C1 segment of cervical spinal cord (tissue), 14 donors: ENCODE measurements around the gene GRM7.

Experiments used
- DNase-seq, 14 donors: peaks; one replicate each; lab custom pipeline; 2025; lab: John Stamatoyannopoulos, UW

The GRM7 gene

DNA sequence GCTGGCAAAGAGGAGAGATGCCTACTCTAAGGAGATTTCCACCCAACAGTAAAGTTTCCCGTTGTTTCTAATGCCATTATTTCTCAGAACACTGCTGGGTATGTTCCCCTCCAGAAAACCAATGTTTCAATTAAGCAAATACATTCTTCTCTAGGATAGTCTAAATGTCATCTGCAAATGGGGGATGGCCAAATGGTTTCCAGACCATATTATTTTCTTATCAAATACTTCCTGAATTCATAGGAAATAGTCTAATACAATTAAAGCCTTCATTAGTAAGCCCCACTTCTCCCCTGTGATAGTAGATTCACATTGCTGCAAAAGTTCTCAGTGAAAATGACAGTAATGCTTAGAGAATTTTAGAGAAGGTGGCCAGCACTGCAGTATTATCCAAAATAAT lies 716.6 kb downstream of the GRM7 start:
- DNase-seq: no peak

DNA sequence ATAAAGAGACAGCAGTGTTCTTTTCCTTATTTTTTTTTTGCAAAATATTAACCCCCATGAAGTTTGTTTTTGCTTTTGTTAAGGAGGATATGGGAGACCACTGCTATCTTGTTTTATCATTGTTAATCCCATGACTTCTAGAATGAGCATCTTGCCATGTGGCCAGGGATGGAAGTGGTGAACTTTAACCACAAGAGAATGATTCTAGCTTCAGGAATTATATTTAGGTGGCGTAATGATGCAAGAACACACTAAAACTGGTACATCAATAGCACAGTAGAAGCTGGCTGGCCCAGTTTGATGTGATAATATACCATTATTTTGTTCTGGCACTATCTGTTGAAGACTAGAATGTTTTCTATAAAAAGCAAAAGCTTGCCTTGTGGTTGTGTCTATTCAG lies 720.9 kb downstream of the GRM7 start:
- DNase-seq: no peak

DNA sequence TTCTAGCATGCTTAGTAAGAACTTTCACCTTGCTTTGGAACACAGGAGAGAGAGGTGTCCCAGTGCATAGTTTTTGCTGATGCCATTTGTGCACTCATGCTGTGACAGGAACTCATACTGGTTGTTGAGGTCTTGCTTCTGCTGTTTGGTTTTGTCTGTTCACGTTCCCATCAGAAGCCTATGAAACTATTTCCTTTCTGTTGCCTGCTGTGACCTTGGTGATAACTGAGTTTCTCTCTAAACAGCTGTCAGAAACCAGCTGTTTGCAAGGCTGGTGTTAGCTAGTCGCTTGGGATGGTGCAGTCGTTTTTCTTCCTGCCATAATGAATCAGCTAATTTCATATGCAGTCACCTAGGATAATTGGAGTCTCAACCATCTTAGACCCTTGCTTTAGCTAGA lies 724.1 kb downstream of the GRM7 start:
- no peak for DNase-seq

DNA sequence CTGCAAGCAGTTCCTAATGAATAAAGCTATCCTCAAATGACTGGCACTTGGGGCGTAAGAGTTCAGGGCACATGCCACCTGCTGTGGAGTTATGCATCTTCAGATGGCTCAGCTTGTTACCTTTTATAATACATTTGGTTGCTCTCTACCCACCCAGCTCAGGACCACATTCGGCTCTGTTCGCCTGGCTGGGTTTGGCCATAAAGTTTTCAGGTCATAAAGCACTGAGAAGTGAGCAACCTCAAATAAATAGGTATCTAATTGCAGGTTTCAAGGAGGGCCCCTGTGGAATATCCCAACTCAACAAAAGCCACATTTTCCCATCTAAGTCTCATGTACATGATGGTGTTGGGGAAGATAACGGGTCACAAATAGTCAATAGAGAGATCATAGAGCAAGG lies 727.3 kb downstream of the GRM7 start:
- DNase-seq: no peak

DNA sequence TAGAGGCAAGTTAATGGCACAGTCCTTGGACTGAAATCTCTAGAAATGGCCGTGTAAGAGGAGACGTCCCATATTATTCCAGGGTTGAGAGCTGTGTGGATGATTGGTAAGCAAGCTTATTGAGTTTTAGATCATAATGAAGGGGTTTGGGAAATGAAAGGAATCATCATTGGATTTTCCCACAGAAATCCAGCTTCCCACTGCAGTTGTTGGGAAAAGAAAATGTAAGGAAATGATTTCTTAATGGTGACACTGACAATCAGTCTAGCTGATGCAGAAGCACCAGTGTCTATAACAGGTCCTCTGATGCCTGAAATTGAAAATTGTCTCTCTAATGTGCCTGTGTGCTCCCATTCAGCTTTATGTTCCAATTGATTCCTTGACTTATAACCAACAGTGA lies 728.6 kb downstream of the GRM7 start:
- no peak for DNase-seq

DNA sequence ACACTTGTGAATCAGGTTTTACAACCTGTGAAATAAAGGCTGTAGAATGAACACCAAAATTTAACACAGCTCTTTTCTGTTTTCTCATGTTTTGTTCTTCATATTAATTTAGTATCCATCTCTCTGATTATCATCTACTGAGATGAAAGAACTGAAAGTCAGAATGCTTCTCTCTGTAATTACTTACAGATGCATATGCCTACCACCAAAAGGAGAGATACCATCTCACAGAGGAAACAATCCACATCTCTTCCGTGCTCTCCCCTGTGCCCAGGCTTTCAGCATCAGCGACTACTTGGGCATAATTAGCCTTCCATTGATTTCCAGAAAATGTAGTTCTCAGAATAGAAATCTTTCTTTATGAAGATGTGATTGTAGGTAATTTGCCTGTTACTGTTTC lies 741.4 kb downstream of the GRM7 start:
- DNase-seq: no peak

DNA sequence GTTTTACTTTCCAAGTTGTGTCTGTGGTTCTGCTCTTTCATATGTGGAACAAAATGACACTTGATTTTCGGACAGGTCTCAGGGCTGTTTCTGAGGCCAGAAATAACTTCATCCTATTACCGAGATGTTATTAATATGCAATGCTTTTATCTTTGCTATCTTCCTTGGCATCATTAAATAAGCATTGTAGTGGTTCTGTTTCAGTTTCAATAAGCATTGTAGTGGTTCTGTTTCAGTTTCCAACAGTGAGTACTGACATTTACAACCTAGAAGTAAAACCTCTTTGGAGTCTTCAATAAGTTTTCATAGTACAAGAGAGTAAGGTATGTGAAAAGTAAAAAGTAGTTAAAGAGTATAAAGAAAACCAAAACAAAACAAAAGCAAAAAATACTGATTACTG lies 746.2 kb downstream of the GRM7 start:
- no peak for DNase-seq

DNA sequence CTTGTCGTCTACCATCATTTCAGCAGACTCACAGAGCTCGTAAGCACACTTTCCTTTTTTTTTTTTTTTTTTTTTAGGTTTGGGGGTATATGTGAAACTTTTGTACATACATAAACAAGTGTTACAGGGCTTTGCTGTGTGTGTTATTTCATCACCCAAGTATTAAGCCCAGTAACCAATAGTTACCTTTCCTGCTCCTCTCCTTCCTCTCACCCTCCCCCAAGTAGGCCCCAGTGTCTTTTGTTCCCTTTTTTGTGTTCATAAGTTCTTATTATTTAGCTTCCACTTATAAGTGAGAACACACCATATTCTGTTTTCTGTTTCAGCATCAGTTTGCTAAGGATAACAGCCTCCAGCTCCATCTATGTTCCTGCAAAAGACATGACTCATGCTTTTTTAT lies 746.8 kb downstream of the GRM7 start:
- no peak for DNase-seq

DNA sequence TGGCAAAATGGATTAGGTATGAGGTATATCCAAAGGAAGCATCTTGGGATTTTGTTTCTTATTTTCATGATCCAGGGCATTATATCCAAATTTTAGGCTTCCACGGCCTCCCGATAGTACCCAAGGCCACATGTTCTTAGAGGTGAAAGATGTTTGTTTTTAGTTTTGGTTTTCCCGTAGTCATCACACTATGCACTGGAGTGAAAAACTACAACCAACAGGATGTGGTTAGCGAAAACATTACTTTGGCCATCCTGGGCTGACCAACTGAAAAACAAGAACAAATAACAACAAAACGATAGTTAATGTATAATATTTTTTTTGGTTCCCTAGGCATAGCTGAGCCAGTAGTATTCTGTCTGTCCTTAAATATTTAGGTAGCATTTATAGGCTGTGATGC lies 749.7 kb downstream of the GRM7 start:
- DNase-seq: no peak

DNA sequence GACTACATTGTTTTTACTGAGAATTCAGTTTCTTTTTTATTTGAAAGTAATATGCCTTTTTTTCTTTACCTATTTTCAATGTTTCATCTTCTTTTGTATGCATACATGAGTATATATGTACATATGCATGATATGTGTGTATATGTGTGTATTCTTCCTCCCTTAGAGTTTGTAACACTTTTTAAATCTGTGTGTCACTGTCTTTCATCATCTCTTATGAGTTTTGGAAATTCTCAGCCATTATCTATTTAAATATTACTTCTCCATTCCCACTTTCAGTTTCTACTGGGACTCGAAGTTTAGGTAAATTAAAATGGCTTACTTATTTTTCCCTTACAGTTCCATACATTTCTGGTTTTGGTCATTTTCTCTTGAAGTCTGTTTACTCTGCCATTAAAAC lies 754.1 kb downstream of the GRM7 start:
- DNase-seq: no peak

DNA sequence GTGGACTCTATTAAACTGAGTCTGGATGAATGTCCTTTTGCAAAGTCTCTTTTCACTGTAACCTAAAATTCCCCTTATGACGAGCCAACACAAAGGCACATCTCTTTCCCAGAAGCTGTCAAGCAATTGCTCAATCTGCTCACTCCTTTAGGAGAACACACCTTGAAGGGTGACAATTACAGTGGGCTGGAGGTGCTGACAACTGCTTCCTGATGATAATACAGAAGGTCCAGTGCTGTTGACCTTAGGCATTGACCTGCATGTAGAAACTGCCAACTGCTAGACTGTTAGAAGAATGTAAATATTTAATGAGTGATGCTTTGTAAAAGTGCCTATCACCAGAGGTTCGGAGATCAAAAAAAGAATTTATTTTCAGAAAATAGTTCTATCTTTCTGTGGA lies 757.7 kb downstream of the GRM7 start:
- DNase-seq: no peak

DNA sequence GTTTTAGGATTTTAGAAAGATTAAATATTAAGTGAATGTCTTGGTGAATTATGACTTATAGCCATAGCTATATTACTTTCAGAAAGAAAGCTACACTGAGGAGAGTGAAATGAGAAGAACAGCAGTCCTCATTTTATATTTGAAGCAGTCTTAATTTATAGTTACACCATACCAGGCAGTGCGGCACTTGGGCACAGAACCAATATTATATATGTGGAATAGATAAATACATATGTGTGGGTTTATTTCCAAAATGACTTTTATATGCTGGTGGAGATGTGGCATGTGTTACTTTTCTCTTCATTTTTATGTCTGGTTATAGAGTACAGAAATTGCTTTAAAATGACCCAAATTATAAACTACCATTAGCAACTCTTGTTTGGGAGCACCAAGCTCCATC lies 759.5 kb downstream of the GRM7 start:
- DNase-seq: no peak

DNA sequence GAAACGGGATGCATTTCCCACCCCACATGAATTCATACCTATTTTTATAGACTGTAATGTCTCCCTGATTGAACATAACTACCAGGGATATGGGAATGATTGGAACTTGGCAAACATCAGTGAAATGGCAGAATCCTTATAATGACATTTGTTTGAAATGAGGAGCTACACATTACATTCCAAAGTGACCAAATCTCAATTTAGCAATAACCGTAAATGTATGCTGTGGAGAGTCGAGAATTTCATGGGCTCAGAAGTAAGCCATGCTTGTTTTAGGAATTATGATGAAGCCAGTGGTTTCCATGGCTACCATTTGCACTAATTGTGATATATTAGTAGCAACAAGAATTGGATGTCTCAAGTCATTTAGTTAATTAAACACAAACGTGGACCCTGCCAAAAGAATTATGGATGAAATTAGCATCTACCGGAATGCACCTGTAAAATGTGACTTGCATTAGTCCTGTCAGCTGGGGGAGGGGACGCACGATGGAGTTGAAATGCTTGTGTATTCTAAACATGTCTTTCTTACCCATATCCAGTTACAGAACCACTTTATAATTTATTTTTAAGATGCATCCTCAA lies 760.2 kb downstream of the GRM7 start:
- no peak for DNase-seq

DNA sequence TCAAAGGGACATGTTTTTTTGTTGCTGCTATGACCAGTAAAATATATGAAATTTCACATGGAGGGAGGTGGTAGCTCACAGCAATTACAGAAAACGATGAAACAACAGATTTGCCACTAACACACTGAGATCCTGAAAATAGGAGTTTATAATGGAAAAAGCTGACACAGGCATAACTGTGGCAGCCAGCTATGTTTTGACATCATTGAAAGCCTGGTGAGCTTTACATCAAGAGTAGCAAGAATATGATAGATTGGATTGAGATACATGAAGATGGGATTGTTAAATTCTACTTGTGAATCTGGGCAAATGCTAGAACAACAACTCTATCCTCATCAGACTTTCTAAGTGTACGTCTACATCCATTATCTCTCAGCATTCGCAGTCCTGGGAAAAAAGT lies 760.7 kb downstream of the GRM7 start:
- DNase-seq: no peak

DNA sequence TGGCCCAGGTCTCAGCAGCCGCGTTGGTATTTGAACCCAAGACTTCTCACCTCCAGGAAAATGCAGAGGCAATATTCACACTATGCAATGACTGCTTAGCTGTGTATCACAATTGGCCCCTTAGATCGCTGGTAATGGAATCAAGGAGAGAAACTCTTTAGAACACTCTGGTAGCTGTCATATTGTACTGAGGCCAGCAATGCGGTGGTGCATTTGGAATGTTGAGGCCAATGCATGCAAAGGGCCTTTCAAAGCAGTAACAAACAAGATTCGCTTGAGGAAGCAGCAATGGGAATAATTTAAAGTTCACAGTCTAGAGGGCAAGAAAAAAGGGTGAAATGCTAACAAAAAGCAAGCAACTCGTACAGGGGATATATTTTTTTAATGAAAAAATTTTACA lies 764.1 kb downstream of the GRM7 start:
- DNase-seq: no peak

DNA sequence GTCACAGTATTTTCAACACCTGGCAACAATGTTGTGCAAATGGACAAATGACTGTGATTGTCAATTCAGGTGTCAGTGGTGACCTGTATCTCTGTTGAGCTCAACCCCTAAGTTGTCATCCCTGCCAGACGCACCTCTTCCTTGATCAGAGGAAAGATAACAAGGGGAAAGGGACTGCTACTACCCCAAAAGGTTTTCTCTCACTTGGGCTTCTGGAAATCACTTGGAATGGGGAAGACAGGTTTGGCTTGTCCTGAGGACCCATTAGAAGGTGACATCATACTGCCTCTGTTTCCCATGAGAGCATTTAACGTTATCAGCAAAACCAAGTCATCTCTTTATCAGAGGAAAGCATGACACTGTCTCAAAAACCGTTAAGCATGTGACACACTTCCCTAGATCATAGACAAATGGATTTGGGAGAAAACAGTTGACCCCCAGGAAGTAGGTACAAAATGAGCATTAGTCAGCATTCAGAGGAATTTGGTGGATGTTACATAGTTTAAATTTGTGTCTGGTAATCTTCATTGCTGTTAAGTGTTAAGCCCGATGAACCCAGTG lies 769.5 kb downstream of the GRM7 start:
- DNase-seq: no peak

DNA sequence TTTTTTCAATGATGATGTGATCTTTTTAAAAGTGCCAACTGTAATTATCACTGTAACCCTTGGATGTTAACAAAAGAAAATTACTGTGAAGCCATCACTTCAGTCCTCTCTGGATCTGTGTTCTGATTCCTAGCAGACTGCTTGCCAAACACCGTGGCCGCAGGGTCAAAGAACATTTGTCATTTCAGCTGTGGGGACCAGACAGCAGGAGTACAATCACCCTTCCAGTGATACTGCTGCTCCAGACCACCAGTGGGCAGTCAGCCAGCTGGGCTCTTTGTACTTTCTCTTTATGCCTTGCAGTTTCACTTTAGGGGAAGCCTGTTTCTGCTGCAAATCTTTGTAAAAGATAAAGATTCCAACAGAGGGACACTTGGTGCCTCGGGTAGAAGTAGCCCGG lies 770.0 kb downstream of the GRM7 start:
- peak in 2 of 14 donors; percentile 3 to 12 for DNase-seq

DNA sequence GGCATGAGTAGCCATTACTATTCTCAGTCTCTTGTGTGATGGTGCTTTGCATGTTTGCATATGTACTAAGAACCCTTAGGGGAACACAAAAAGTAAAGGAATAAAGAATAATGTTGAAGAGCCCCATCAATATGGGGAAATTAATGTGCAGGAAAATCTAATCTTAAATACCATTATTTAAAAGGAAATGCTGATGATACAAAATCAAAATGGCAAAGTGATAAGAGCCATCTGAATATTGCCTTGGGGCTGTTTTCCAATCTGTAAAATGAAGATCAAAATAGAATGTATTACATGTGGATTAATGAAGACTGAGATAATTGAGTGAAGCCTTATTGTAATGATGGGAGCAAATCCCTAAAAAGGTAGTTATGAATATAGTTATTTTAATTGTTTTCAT lies 771.4 kb downstream of the GRM7 start:
- no peak for DNase-seq

DNA sequence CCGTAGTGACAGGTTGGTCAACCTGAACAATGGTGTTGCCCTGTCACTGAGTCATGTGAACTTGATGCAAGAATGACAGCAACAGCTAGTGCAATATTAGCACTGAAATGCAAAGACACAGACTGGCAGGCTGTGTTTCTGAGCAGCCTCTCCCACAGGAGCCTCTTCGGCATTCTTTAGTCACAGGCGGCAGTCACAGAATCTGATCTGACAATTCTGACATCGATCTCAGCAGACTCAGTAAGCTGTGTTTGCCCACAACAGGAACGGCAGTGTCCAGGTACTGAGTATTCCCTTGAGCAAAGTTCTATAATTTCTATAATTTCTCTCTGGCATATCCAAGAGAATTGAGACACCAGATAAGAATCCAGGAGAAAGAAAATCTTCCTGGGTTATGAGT lies 776.8 kb downstream of the GRM7 start:
- no peak for DNase-seq

DNA sequence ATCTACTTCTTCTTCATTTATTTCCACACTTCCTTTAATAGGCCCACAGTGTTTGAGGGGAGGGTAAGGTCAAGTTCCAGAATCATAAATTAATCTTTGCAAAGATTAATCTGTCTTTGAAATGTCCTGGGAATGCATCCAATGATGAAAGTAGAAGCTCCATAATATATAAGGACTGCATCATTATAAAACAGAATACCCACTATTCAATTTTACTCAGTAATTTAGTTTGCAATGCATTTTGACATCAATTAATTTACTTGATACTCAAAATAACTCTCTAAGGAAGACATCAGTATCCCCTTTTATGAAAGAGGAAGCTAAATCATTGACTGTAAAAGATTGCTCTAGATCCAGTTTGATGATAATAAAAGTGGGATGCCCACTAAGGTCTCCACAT lies 777.2 kb downstream of the GRM7 start:
- no peak for DNase-seq

DNA sequence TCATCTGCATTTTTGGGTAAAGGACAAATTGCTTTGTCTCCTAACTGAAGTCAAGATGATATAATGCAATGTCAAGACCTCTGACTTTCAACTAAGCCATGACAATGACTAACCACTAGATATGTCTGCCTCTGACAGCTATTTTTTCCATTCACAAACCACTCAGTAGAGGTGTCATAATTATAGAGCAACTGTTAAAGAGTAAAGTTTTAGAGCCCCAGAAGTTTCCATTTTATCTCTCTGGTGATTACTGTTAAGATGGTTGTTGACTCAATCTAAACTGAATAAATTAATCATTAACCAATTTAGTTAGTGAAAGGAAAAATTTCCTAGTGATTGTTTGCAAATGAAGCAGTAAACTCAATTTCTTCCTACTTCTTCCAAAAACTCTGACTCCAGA lies 779.9 kb downstream of the GRM7 start:
- DNase-seq: no peak

DNA sequence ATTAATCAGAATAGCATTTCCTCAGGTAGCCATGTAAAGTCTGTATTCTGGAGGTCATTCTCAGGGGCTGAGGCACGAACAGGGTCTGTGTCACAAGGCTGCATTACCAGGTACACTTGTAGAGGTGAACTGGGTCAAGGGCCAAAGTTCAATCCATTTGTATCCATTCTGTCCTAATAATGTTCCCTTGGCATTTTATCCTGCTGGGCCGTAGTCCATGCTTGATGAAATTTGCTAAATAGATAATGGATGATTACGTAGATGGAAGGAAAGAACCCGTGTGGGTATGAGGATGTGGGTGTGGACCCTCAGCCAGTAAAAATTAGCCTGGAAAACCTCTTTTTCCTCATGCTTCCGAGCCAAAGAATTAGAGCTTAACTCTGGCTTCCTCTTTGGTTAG lies 785.9 kb downstream of the GRM7 start:
- DNase-seq: no peak

DNA sequence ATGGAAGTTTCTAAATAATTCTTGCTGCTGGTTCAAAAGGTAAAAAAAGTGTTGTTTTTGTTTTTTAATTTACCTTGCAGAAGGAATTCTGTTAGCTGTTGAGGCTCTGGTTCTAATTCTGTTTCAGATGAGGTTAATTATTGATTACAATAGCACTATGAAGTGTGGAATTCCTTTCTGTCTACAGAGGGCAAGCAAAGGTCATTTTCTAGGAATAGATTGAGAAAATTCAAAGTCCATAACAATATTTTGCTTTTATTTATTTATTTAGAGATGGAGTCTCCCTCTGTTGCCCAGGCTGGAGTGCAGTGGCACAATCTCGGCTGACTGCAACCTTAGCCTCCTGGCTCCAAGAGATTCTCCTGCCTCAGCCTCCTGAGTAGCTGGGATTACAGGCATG lies 789.6 kb downstream of the GRM7 start:
- DNase-seq: no peak

DNA sequence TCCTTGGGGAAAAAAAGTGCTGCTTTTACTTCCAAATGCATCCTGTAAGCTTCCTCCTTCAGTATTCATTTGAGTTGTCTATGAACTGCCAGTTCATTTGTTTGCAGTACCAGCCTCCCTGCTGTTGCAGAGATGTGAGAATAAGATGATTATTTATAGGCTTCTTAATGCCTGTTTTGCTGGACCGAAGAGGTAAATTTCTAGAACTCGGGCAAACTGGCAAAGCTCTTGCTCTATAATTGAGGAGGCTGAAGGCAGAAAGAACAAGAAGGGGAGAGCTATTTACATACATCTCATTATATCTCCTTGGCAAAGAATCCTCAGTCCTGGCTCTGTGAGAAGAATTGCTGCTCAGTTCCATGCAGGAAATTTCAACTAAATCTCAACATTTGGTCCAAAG lies 790.4 kb downstream of the GRM7 start:
- peak in 1 of 14 donors; percentile 3 for DNase-seq
